ENCODE measurements around the gene PCSK4. TPM values are rescaled to one million over a fixed set of nuclear protein-coding genes. Genes with fewer than 3 reads are reported as not detected.

PCSK4 gene
- polyA plus RNA-seq, 1 of the 3 experiments (the other 2 are of a cell fraction): 6.6 TPM

DNA sequence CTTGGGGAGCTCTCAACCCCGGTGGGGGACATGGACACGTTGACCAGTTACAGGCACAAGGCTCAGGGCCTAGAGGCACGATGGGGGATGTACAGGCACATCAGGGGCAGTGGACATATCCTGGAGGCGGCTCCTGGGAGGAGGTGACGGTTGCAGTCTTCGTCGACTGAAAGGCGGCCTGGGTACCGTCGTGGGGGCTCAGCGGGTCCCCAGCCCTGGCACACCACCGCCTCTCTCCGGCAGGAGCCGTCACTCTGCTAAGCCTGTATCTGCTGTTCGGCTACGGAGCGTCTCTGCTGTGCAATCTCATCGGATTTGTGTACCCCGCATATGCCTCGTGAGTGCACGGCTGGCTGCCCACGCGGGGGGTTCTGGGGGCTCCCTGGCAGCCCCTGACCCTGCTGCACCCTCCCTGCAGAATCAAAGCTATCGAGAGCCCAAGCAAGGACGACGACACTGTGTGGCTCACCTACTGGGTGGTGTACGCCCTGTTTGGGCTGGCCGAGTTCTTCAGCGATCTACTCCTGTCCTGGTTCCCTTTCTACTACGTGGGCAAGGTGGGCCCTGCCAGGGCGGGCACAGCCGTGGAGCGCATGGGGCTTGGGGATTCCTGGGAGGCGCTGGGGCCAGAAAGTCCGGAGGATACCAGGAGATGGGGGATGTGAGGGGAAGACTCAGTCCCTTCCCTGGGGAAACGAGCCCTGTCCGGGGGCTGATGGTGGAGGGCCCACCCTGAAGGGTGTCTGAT lies 5.1 kb upstream of the PCSK4 start:
- 80% methylated on average over 28 of the region's 37 CpGs for WGBS (ENCODE audit: low lambda C conversion rate)
- POLR2A ChIA-PET: no interaction called here
- H3K36me3 ChIP-seq (replicated peaks in 1 of 2; ENCODE audit: control insufficient read depth in 1 of 2, insufficient read depth in 2 of 2, low read length in 1 of 2): no peaks in the 10 kb centered on the region

DNA sequence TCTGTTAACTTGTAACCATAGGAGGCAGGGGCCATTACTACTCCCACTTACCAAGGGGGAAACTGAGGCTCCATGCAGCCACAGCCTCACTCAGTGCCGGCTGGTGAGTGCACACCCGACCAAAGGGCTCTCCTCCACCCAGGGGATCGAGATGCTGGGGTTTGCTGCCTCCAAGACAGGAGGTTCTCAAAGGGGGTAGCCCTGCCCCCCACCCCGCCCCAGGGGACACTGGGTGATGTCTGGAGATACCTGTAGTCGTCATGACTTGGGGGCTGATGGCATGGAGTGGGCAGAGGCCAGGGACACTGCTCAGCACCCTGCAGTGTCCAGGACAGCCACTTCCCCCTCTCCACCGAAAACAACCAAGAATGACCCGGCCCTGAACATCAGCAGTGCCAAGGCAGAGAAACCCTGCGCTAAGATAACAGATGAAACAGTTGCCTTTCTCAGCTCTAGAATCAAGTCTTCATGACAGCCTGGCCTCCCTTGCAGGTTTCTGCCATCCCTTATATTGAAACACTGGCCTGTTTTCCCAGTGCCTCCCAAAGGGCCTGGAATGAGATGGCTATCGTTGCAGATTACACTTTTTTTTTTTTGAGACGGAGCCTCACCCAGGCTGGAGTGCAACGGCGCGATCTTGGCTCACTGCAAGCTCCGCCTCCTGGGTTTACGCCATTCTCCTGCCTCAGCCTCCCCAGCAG lies 4.1 kb upstream of the PCSK4 start:
- no peak overlapping the region for H3K9ac ChIP-seq
- H3K27me3 ChIP-seq (ENCODE audit: insufficient read depth): no peaks in the 10 kb centered on the region
- ChIA-PET POLR2A (no interaction called here), CTCF (interaction anchor here (0.8 to 3.7 kb wide), 3 partner anchors 9 to 52 kb away, joined by 5 to 23 read pairs (median 6); no protein-coding TSS in a partner anchor)
- WGBS (ENCODE audit: low lambda C conversion rate): 67% methylated on average over 12 of the region's 15 CpGs
- DNase-seq: no peak
- no peaks in the 10 kb centered on the region for H3K9me2 ChIP-seq
- TF ChIP-seq POLR2AphosphoS5 (IDR thresholded peaks at IDR 0.05; ENCODE audit: low read depth, low read length) (no peak), FOXM1 (IDR thresholded peaks at IDR 0.05; ENCODE audit: low read depth) (no peak), TCF12 (IDR thresholded peaks at IDR 0.05) (no peak), RAD21 (IDR thresholded peaks at IDR 0.05; ENCODE audit: low read length) (no peak), JUND (IDR thresholded peaks at IDR 0.05) (no peak), FOXJ3 (CRISPR knock-in tag; IDR thresholded peaks at IDR 0.05) (no peak), GABPA (IDR thresholded peaks at IDR 0.05; ENCODE audit: low read depth) (no peak), RFX5 (IDR thresholded peaks at IDR 0.05; ENCODE audit: low read length) (no peak), TAF1 (IDR thresholded peaks at IDR 0.05; ENCODE audit: borderline replicate concordance, low read depth, low read length) (no peak), ELF1 (IDR thresholded peaks at IDR 0.05) (no peak), EZH2phosphoT487 (IDR thresholded peaks at IDR 0.05; ENCODE audit: borderline replicate concordance, low read depth) (no peak), EP300 (IDR thresholded peaks at IDR 0.05; ENCODE audit: borderline replicate concordance in 1 of 2, low read depth in 1 of 2, low read length in 1 of 2) (no peak), RXRA (IDR thresholded peaks at IDR 0.05; ENCODE audit: borderline replicate concordance, low read depth) (no peak), SMC3 (IDR thresholded peaks at IDR 0.05; ENCODE audit: low read depth, low read length) (no peak), TEAD4 (IDR thresholded peaks at IDR 0.05; ENCODE audit: borderline replicate concordance, insufficient read depth) (no peak), RCOR1 (IDR thresholded peaks at IDR 0.05; ENCODE audit: low read length) (no peak), MXI1 (IDR thresholded peaks at IDR 0.05; ENCODE audit: low read depth, low read length) (no peak)
- TF ChIP-seq, protein P1, sequence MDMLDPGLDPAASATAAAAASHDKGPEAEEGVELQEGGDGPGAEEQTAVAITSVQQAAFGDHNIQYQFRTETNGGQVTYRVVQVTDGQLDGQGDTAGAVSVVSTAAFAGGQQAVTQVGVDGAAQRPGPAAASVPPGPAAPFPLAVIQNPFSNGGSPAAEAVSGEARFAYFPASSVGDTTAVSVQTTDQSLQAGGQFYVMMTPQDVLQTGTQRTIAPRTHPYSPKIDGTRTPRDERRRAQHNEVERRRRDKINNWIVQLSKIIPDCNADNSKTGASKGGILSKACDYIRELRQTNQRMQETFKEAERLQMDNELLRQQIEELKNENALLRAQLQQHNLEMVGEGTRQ (IDR thresholded peaks at IDR 0.05; ENCODE audit: borderline replicate concordance, low read depth, low read length): no peak
- TF ChIP-seq, protein P2, sequence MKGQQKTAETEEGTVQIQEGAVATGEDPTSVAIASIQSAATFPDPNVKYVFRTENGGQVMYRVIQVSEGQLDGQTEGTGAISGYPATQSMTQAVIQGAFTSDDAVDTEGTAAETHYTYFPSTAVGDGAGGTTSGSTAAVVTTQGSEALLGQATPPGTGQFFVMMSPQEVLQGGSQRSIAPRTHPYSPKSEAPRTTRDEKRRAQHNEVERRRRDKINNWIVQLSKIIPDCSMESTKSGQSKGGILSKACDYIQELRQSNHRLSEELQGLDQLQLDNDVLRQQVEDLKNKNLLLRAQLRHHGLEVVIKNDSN (IDR thresholded peaks at IDR 0.05; ENCODE audit: borderline replicate concordance, low read depth): no peak
- H2AFZ ChIP-seq (ENCODE audit: low read depth): no peak overlapping the region
- no peaks in the 10 kb centered on the region for H3F3A ChIP-seq (replicated peaks; ENCODE audit: insufficient read depth)
- no peaks in the 10 kb centered on the region for H3K79me2 ChIP-seq (ENCODE audit: insufficient read depth)
- H3K4me2 ChIP-seq: no peak overlapping the region
- no peak overlapping the region for H3K4me3 ChIP-seq (ENCODE audit: low read depth in 2 of 2, low read length in 1 of 2)
- no peaks in the 10 kb centered on the region for H3K9me3 ChIP-seq
- H3K36me3 ChIP-seq (replicated peaks in 1 of 2; ENCODE audit: control insufficient read depth in 1 of 2, insufficient read depth in 2 of 2, low read length in 1 of 2): no peaks in the 10 kb centered on the region
- no peak overlapping the region for H3K27ac ChIP-seq (ENCODE audit: low read depth in 2 of 2, low read length in 1 of 2)
- H4K20me1 ChIP-seq (ENCODE audit: insufficient read depth): no peaks in the 10 kb centered on the region
- H3K4me1 ChIP-seq (ENCODE audit: control insufficient read depth in 1 of 2, insufficient read depth in 2 of 2, low read depth in 1 of 2, low read length in 1 of 2): peaks cover 5 to 17% of the 10 kb centered on the region in 2 experiments; a peak in 2 of 4 replicates

More for the DNA sequence above, 5.1 kb upstream of the PCSK4 start:
- no peak overlapping the region for H3K4me3 ChIP-seq (ENCODE audit: low read depth in 2 of 2, low read length in 1 of 2)
- no peak overlapping the region for H3K27ac ChIP-seq (ENCODE audit: low read depth in 2 of 2, low read length in 1 of 2)
- H2AFZ ChIP-seq (ENCODE audit: low read depth): no peak overlapping the region
- H3K4me1 ChIP-seq (ENCODE audit: control insufficient read depth in 1 of 2, insufficient read depth in 2 of 2, low read depth in 1 of 2, low read length in 1 of 2): peaks cover 0 to 11% of the 10 kb centered on the region in 2 experiments; a peak in 1 of 4 replicates
- no peaks in the 10 kb centered on the region for H3K79me2 ChIP-seq (ENCODE audit: insufficient read depth)
- no peak for DNase-seq
- H3K4me2 ChIP-seq: no peak overlapping the region
- no peak overlapping the region for H3K9ac ChIP-seq
- H3F3A ChIP-seq (replicated peaks; ENCODE audit: insufficient read depth): no peaks in the 10 kb centered on the region
- no peaks in the 10 kb centered on the region for H3K9me2 ChIP-seq
- no peaks in the 10 kb centered on the region for H3K9me3 ChIP-seq
- CTCF ChIA-PET: interaction anchor here (0.8 kb wide), 1 partner anchor 8 kb away, joined by 5 read pairs; no protein-coding TSS in a partner anchor
- TF ChIP-seq FOSL2 (IDR thresholded peaks at IDR 0.05; ENCODE audit: borderline replicate concordance, low read depth): no peak
- TF ChIP-seq TEAD4 (IDR thresholded peaks at IDR 0.05; ENCODE audit: borderline replicate concordance, insufficient read depth): no peak
- H4K20me1 ChIP-seq (ENCODE audit: insufficient read depth): no peaks in the 10 kb centered on the region
- no peaks in the 10 kb centered on the region for H3K27me3 ChIP-seq (ENCODE audit: insufficient read depth)

Data from SK-N-SH (cell line).